HL-60/S4 treated with retinoic acid at 250 ng/mL for 4 days and 3 days (cell line): ENCODE results near the gene NPS.

Source experiments
- in situ Hi-C: fragments of 300-500 bp; cut with MboI; formaldehyde crosslinking; loops from 2 replicates; pipeline ENCODE4 v1.7.0; 2022; ENCODE audit warnings: low sequenced_read_pairs

The NPS gene, protein sequence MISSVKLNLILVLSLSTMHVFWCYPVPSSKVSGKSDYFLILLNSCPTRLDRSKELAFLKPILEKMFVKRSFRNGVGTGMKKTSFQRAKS

DNA sequence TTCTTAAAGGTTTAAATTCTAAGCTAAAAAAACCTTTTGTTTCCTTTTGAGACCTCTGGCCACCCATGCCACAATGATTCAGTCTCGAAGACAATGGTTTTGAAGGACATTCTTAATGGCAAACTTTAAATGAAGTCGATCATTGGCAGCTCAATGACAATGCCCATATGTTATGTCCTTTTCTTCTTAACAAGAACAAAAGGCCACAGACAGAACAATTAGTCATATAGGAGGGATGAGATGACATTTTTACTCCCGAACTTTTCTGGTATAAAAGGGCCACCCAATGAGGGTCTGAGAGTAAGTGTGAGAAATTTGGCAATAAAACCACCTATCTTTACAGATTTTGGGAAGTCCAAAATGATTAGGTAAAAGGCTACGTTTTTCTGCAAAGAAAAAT lies at the start of gene NPS:
Gene NPS, plus strand, starts transcription at position 301 of the 400 bp plus-strand sequence. Its CDS starts 60 bp downstream, at position 361.
- in situ Hi-C loops, result no loop called here

DNA sequence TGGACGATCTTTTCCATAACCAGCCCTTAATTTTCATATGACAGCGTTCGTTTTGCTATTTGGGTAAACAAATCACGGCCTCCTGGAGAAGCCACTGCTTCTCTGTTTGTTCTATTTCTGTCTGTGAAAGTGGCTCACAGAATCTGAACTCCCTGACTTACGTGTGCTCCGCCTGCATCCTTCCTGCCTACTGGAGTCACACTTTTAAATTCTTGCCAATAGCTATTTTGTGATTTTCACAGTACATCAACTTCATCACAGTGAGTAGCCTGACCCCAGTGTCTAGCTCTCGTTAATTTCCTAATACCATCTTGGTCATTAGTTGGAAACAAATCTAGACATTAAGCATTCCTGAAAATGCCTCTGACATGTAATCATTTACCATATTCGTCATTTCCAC lies 49.0 kb upstream of the NPS start:
- in situ Hi-C loops, result no loop called here

DNA sequence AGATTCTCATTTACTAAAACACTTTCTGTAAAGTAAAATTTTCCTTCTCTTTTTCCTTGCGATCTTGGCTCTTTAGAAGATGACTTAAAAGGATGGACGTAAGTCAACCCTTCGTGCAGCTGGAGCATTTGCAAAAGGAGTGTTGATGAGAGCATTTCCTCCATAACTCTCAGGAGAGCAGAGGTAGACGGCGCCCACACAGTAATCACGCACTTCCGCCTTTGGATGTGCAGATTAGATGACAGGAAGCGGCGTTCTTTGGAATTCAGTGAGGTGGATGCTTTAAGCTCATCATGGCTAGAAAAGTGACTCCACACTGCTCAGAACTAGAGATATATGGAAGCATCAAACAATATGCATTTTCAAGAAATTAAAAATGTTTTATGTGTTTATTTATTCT lies 43.0 kb upstream of the NPS start:
- in situ Hi-C loops, result no loop called here

DNA sequence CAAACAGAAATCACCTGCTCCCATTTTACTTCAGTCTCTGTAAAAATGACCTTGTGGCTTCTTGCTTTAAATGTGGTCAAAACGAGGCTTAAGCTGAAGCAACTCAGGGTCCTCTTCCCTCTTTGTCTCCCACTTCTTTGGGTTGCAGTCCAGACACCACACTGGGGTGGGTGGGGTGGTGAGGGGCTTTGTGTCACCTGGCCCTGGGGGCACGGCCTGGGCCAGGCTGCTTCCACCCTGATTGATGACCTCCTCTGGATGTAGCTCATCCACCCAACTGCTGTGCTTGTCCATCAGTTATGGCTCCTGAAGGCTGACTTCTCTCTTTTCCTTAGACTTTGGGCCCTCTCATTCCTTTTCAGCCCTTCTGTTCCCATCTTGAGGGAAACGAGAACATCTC lies 26.8 kb upstream of the NPS start:
- in situ Hi-C loops, result no loop called here

DNA sequence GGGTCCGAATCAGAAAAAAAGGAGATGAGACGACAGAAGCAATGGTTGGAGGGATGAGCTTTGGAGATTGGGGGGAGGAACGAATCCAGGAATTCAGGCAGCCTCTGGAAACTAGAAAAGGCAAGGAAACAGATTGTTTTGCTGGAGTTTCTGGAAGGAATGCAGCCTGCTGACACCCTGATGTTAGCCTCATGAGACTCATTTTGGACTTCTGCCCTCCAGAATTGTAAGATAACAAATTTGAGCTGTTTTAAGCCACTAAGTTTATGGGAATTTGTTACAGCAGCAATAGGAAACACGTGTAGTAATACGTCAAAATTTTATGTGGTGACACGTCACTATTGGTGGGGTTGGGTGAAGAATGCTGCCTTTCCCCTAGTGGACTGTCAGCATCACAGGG lies 25.6 kb upstream of the NPS start:
- in situ Hi-C loops, result no loop called here

DNA sequence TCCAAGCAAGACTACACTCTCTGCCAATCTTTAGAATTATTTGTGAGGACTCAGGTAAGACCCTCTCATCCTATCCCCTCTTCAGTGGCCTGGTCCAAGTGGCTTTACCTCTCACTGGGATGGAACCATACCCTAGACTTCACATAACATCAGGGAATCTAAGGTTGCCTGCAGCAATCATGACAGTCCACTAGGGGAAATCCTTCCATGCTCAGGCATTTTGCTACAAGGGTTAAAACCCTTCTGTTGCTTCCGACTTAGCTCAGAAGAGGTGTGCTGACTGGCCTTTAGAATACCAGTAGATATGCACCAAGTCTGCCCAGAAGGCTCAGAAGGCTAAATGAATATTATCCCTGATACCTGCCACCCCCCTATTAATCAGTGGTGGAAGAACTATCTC lies 24.9 kb upstream of the NPS start:
- in situ Hi-C loops, result no loop called here

DNA sequence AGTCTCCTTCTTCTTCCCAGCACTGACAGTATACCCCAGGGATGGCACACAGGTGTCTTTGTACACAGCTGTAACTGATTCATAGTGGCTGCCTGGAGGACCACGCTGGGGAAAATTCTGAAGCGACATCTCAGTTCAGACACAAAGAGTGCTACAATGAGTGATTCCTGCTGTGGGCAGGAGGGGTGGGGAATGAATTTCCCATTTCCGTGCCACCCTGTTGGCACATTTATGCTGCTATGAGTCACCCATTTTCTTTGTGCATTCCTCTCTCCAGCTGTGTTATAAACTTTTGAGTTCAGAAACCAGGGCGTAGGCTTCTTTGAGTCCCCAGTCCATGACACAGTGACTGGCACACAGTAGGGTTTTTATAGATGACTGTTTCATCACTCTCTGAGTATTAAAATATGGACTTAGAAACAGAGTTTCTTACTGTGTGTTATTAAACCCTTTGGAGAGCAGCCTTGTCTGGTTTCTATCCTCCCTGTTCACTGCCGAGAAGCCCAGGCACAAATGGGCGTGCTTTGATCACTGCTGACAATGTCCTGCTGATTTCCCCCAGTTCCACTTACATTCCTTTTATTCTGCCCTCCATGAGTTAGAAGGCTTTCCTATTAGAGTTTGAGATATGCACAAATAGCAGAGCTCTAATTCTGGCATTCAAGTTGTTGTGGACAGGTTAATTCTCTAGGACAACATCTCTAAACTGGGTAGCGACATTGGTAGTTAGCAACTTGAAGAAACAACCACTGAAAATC lies 24.0 kb upstream of the NPS start:
- in situ Hi-C loops, result no loop called here

DNA sequence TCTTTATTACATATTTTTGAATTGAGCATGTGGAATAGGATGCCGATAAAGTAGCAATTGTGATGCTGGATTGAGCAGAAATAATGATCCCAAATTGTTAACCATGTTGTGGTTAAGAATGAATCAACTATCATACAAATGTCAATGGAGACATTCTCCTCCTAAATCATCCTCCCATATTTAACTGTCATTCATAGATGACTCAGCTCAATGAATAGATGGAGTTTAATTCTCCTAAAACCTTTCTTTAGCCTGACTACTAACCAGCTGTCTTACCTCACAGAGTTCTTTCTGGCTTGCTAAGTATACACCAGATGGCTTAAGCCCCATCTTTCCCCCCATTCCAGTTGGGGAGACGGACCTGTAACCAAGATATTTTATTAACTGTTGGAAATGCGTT lies 23.4 kb upstream of the NPS start:
- in situ Hi-C loops, result no loop called here

DNA sequence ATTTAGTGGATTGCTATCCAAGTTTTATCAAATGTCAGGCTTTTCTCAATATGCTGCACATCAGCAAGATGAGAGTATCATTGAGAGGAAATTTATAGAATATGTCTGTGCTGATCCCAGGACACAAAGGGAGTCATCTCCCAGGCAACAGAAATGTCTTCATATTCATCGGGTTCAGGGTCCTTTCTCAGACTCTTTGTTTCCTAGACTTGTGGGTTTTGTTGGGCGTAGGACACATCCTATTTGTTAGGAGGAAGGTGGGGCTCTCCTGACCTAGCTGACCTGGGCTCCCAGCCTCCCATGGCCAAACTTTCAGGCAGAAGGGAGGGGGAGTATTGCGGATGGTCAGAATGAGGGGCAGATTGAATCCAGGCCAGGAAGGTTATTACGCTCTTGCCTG lies 22.9 kb upstream of the NPS start:
- in situ Hi-C loops, result no loop called here

DNA sequence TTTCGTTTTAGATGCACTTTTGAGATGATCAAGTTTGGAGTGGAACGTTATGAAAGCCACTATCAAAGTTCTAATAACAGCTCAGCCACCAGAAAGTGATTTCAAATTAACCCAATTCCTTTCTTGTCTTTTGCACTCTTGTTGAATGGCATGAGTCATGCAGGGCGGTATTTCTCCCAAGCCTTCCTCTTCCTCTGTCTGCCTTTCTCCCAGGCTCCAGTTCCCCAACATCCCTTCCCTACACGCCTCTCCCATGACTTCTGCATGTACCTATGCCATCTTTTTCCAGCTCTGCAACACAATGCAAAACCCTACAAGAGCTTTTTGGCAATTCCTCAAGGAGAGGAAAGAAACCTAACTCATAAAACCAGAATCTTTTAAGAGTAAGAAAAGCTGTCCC lies 21.8 kb upstream of the NPS start:
- in situ Hi-C loops, result no loop called here

DNA sequence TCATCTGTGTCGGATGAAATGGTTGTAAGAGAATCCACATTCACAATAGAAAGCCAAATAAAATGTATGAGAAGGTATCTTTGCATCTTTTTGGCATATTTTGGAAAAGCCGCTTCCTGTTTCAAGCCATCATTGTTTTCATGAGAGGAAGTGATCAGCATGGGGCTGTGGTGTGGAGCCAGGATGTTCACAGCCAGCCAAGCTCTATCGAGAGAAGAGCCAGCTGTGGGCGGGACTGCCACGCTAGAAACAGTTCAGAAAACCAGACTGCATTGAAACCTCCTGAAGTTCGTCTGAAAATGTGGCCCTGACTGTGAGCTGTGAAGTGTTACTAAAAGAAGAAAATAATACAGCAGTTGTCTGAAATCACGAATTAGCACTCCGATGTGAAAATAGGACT lies 21.2 kb upstream of the NPS start:
- in situ Hi-C loops, result no loop called here

DNA sequence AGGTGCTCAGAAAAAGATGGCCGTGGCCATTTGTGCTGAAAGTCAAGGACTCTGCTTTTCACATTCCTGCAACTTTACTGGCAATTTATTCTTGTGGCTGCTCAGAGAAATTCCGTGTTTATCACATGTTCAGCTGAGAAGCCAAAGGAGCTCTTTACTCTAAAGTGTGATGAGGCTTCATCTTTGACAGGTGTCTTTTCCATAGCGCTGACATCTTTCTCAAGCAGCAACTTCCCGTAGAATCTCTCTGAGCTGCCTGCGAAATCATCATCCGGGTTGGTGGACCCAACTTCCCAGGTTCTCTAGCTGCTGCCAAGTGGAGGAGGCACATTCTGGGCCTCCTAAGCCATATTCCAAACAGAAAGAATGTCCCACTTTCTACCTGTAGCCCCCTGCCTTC lies 16.9 kb upstream of the NPS start:
- in situ Hi-C loops, result no loop called here

DNA sequence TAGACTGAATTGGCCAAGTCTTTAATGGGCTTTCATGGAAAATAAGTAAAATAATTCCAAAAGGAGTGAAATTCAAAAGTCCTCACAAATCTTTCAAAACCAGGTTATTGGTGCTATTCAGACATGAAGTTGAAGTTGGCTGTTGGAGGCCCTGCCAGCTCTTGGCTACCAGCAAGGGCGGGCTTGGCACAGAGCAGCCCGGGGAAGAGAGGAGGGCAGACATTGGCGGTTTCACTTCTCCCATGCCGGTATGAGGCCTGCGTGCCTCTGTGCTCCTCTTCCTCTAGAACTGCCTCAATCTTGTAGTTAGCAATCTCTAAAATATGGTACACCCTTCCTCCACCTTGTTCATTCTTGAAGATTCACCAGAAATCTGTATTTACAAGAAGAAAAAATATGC lies 16.4 kb upstream of the NPS start:
- in situ Hi-C loops, result no loop called here

DNA sequence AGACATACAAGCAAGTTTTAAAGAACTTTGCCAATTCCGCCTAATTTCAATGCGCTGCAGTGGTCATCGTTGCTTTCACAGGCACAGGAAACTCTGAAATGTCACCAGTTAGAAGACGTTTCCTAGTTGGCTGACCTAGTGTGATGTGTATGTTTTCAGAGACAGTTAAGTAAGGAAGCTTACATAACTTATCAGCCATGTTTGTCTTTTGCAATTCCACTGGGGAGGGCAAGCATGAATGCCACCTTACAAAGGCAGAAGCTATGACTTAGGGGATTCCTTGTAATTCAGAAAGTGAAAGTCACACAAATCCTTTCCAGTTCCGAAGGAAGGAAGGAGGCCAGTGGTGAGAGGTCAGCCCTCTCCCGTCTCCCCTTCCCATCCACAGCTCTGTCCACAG lies 15.0 kb upstream of the NPS start:
- in situ Hi-C loops, result no loop called here

DNA sequence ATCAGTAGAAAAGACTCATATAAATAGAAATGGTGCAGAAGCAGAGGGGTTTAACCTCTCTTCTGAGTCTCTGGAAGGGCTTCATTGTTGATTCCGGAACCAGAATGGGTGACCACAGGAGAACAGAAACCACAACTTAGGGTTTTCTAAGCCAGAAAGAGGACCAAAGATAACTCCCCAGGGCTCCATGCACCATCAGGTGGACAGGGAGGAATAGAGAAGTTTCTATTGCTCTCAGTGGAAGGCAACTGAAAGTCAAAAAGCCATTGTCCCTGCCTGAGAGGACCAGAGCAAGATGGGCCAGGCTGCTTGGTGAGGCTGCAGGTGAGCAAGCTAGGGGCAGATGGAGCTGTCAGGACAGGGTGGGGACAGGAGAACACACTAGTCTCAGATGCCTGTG lies 14.6 kb upstream of the NPS start:
- in situ Hi-C loops, result no loop called here

DNA sequence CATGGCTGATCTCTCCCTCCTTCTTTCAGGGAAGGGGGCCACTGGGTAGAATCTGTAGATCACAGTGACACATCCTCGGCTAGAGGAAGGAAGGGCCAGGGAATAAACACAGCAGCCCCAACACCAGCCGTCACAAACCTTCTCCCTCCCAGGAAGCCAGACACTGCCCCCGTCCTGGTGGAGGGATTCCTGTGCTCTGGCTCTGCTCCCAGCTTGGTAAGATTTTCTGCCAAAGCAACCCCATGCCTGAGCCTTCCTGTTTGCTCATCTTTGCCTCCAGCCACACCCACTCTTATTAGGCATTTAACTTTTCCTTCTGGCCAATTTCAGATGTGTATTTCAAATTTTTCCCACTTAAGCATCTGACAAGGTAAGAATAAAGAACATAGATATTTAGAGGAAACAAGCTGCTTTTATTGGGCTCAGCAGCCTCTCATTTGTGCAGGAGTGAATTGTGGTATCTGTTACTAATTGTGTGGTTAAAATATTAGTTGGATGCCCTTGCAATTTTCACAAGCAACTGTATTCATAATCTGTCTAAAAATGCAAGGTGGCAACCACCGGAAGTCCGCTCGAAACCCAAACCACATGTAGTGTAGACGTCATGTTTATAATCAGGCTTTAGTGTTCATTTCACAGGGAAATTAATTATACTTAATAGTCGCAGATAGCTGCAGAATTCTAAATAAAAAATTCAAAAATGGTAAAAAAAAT lies 13.2 kb upstream of the NPS start:
- in situ Hi-C loops, result no loop called here

DNA sequence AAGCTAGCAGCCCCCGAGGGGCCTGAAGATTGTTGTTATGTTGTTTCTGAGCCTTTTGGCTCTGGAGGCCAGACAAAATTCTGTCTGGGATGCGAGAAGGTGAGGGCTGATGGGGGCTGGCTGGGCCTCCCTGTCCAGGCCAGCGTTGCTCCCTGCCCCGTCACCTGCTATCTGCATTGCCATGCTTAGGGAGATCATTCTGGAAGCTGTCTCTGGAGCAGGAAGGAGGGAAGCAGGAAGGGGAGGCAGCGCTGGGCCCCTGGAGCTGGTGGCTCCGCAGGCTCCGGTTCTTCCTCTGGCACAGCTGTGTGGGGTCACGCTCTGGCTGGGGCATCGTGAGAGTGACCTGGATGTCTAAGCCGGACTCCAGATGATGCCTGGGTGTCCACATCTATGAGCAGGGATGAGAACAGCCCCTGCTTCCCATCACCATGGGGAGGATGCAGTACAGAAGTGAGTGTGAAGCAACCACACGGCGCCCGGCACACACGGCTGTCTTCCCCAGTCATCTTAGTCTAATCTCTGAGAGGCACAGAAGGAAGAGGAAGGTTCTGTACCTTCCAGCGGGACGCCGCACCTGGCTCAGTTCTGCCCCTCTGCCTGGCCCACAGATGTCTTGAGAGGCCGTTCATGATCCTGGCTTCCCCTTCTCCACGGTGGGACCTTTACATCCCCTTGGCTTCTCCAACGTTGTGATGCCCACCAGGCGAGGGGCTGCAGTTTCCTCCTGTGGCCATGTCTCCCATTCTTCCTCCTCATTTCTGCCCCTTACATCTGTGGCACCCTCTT lies 11.9 kb upstream of the NPS start:
- in situ Hi-C loops, result no loop called here

DNA sequence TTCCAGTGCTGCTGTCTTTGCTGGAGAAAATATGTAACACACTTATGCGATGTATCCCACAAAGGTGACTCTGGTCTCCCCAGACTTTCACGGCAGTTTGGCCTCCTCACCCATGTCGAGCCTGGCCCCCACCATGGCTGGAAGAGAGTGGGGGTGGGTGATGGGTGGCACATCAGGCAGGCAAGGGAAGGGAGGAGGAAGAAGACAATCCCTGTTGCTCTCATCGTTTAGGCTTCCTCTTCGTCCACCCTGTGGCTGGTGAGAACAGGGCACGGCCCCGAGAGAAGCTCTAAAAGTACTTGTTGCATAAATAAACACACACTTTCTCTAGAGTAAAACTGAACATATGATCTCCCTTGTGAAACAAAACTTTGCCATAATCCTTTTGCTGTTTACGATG lies 11.2 kb upstream of the NPS start:
- in situ Hi-C loops, result no loop called here

DNA sequence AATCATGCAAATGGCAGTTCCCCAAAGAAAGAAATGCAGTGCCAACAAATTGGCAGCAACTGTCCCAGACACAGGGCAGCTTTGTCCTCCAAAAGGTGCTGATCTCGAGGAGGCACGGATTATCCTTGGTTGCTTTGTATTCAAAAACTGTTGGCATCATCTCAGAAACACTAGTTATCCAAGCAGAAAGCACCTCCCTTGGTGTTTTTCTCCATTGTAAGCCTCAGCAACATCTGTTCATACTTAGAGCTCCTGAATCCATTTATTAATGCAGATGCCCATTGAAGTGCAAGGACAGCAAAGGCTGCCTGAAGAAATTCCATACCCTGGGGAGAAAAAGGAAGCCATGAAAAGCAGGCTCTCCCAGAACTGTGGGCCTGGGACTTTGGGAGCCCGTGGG lies 1.1 kb upstream of the NPS start:
- in situ Hi-C loops, result no loop called here

DNA sequence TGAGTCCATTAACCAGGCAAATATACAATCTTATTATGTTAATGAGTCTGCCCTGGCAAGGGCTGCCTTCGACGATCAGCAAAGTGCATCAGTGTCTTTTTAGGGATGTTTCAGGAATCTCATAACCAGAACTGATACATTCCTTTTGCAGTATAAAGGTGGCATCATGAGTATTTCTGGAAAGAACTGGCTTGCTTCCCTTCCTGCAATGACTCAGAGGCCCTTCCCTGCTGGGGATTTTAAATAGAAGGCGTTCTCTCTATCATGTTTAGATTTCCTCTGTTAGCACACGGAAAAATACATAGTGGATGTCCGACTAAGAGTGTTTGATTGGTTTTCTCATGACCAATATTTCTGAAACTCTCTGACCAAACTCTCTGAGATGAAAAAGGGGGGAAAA lies 1.8 kb downstream of the NPS start:
- in situ Hi-C loops, result no loop called here

DNA sequence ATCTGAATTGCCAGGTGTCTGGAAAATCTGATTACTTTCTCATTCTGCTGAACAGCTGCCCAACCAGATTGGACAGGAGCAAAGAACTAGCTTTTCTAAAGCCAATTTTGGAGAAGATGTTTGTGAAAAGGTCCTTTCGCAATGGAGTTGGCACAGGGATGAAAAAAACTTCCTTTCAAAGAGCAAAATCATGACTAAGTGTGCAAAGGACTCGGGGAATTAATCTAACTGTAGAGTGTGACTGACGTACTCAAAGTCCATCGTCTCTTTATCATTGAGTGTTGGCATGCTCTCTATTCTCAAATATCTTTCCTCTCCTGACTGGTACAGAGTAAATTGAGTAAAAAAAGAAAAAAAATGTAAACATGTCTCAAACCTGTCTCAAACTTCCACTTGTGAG lies 3.3 kb downstream of the NPS start:
- in situ Hi-C loops, result no loop called here

DNA sequence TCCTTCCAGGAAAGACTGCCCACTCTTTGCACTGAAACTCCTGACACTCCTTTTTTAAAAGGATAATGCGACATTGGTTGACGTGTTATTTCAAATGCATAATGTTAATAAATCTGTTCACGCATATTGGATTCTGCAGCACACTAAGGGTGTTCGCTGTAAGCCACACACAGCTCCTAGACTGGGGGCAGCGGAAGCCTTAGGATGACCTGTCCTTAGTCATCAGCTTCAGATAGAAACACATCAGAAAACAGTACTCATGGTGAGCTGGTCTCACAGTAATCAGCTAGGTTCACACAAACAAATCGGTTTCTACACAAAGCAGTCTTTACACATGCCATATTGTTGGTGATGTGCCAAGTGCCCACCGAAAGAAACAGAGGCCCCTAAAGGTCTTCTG lies 4.3 kb downstream of the NPS start:
- in situ Hi-C loops, result no loop called here
